Activated CD8-positive, alpha-beta memory T cell treated with anti-CD3 and anti-CD28 coated beads, Interleukin-2, amount 50 U/mL, for 1 hour (primary cell): ENCODE results near the gene EXD1.
"Not testable (repeated sequence)": the region's sequence is repeated elsewhere in the genome, so short reads cannot be mapped to it uniquely, and the experiment has no call there.

Experiments
- DNase-seq: peaks from one replicate; pipeline ENCODE4 v3.0.0-alpha.2; 2020; ENCODE audit errors: extremely low read depth

EXD1 gene

DNA sequence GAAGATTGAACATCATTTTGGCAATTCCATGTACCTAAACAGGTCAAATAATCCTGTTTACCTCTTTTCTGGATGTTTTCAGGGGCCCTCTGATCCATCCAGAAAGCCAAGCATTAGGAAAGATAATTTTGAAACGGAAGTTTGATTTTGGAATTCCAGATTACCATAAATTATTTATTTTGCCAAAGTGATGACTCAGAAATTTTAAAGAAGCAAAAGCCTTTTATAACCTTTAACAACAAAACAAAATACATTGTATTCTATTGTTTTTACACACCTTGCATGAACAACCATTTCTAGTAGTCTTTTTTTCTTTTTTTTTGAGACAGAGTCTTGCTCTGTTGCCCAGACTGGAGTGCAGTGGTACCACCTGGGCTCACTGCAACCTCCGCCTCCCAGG is 82.5 kb downstream of the EXD1 start:
- DNase-seq, result no peak

DNA sequence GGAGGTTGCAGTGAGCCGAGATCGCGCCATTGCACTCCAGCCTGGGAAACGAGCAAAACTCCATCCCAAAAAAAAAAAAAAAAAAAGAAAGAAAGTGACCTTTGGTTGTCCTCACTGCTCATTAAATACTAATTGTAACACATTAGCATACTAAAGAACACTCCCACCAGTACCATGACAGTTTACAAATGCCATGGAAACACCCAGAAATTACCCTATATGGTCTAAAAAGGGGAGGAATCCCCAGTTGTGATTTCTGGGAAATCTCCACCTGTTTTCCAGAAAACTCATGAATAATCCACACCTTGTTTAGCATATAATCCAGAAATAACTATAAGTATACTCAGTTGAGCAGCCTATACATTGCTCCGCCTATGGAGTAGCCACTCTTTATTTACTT is 90.9 kb downstream of the EXD1 start:
- no peak for DNase-seq

- not testable (repeated sequence) for DNase-seq
Observed at GRCh38 chr15:41139112-41139511, 91.4 kb downstream of the EXD1 start.

- DNase-seq, result not testable (repeated sequence)
Observed at GRCh38 chr15:41135580-41135979, 95.0 kb downstream of the EXD1 start.

DNA sequence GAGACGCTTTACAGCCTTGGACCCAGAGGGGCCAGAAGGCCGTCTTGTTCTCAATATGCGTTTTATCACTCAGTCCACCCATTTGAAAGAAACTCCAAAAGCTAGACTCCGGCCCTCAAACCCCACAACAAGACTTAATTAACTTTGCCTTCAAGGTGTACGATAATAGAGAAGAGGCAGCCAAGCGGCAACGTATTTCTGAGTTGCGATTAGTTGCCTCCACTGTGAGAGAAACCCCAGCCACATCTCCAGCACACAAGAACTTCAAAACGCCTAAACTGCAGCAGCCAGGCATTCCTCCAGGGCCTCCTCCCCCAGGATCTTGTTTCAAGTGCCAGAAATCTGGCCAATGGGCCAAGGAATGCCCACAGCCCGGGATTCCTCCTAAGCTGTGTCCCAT is 97.1 kb downstream of the EXD1 start:
- DNase-seq, result no peak
